T-cell (primary cell): ENCODE measurements around the gene NUDT14. TPM values are rescaled to one million over a fixed set of nuclear protein-coding genes. Genes with fewer than 3 reads are reported as not detected.

Experiments
- ATAC-seq, 4 experiments: fragments of 200-7000 bp in 3 of 4; fragments of 150-1000 bp in 1 of 4; cut with Tn5 transposase; replicated peaks in 1 of 4; 1 replicate in 3 of 4; 2 replicates in 1 of 4; pipeline ENCODE4 v1.10.0; 2021; ENCODE audit warnings: moderate library complexity in 3 of 4, mild to moderate bottlenecking in 2 of 4, moderate number of reproducible peaks in 1 of 4
- CTCF ChIA-PET, 2 donors: fragments of 300-600 bp; sonication (Branson Sonifier 250); formaldehyde crosslinking; loops; one replicate each; lab custom pipeline; 2022; ENCODE audit warnings: antibody characterized with exemption in 2 of 2; lab: Charles Lee
- POLR2A ChIA-PET, 2 donors: fragments of 300-600 bp; sonication (Branson Sonifier 250); formaldehyde crosslinking; loops; one replicate each; lab custom pipeline; 2022; ENCODE audit warnings: antibody characterized with exemption in 2 of 2; lab: Charles Lee
- DNase-seq, 35 experiments: peaks; one replicate each; pipeline versions ENCODE4 v3.0.0 to v3.0.0-alpha.2; 2013 to 2023
- H3K27ac ChIP-seq: one replicate; pipeline ENCODE4 v1.5.1; 2013; ENCODE audit warnings: low read length
- H3K27me3 ChIP-seq, 2 experiments: replicated peaks in 1 of 2; 1 replicate in 1 of 2; 2 replicates in 1 of 2; pipeline versions ENCODE4 v1.6.1 to v1.7.0; 2013; ENCODE audit warnings: low read length in 1 of 2, mixed read lengths in 1 of 2; ENCODE audit not compliant: control insufficient read depth in 2 of 2, insufficient read depth in 2 of 2; ENCODE audit errors: extremely low read depth in 1 of 2
- H3K36me3 ChIP-seq, 2 donors: 1 replicate in 1 of 2; 2 replicates in 1 of 2; pipeline versions ENCODE4 v1.6.1 to v1.7.0; 2013; ENCODE audit warnings: low read length in 1 of 2; ENCODE audit not compliant: control insufficient read depth in 2 of 2, insufficient read depth in 1 of 2; ENCODE audit errors: extremely low read depth in 1 of 2
- H3K4me1 ChIP-seq, 2 experiments: 1 replicate in 1 of 2; 2 replicates in 1 of 2; pipeline versions ENCODE4 v1.6.1 to v1.7.0; 2013; ENCODE audit warnings: low read length in 2 of 2, mixed read lengths in 1 of 2; ENCODE audit not compliant: insufficient read depth in 2 of 2, control insufficient read depth in 1 of 2; ENCODE audit errors: extremely low read depth in 1 of 2
- H3K4me3 ChIP-seq, 2 donors: 1 replicate in 1 of 2; 2 replicates in 1 of 2; pipeline versions ENCODE4 v1.5.1 to v1.7.0; 2013; ENCODE audit warnings: mild to moderate bottlenecking in 2 of 2, low read length in 1 of 2, moderate library complexity in 1 of 2; ENCODE audit not compliant: control insufficient read depth in 1 of 2; ENCODE audit errors: extremely low read depth in 1 of 2
- H3K9me3 ChIP-seq: 2 replicates; pipeline ENCODE4 v1.7.0; 2013
- H3K27ac Mint-ChIP-seq, 2 donors: one replicate each; pipeline ENCODE4 v1.8.0; 2020 to 2021; ENCODE audit warnings: mild to moderate bottlenecking in 2 of 2, mixed read lengths in 2 of 2
- H3K27me3 Mint-ChIP-seq, 2 donors: one replicate each; pipeline ENCODE4 v1.8.0; 2021 to 2022; ENCODE audit warnings: mixed read lengths in 2 of 2
- H3K36me3 Mint-ChIP-seq: one replicate; pipeline ENCODE4 v1.8.0; 2021; ENCODE audit warnings: mixed read lengths
- H3K4me1 Mint-ChIP-seq, 3 donors: one replicate each; pipeline ENCODE4 v1.8.0; 2020 to 2022; ENCODE audit warnings: mixed read lengths in 3 of 3, mild to moderate bottlenecking in 1 of 3
- H3K4me3 Mint-ChIP-seq, 3 donors: one replicate each; pipeline ENCODE4 v1.8.0; 2020 to 2022; ENCODE audit warnings: mild to moderate bottlenecking in 3 of 3, mixed read lengths in 3 of 3, moderate library complexity in 3 of 3
- H3K9me3 Mint-ChIP-seq, 3 donors: one replicate each; pipeline ENCODE4 v1.8.0; 2020 to 2022; ENCODE audit warnings: mixed read lengths in 3 of 3
- WGBS: methylation state at CpG from one replicate; pipeline ENCODE4 v1.1.5; 2013; ENCODE audit warnings: missing lambda C conversion rate; ENCODE audit not compliant: insufficient coverage; 5-methylcytosine and 5-hydroxymethylcytosine counted together
- total RNA-seq, 35 experiments: library from RNA in 6 of 35; stranded (reverse) in 6 of 35; fragments of 120-200 nt in 1 of 35; gene quantifications; one replicate each; pipeline versions ENCODE4 v1.2.1 to v1.2.4 and lab custom pipeline; 2013 to 2026

The NUDT14 gene
- total RNA-seq, 5 donors from 2014 or later (not counting 1 experiment from before 2014, with no cell fraction given), result 10.0 to 25.5 (median 20.2) TPM

DNA sequence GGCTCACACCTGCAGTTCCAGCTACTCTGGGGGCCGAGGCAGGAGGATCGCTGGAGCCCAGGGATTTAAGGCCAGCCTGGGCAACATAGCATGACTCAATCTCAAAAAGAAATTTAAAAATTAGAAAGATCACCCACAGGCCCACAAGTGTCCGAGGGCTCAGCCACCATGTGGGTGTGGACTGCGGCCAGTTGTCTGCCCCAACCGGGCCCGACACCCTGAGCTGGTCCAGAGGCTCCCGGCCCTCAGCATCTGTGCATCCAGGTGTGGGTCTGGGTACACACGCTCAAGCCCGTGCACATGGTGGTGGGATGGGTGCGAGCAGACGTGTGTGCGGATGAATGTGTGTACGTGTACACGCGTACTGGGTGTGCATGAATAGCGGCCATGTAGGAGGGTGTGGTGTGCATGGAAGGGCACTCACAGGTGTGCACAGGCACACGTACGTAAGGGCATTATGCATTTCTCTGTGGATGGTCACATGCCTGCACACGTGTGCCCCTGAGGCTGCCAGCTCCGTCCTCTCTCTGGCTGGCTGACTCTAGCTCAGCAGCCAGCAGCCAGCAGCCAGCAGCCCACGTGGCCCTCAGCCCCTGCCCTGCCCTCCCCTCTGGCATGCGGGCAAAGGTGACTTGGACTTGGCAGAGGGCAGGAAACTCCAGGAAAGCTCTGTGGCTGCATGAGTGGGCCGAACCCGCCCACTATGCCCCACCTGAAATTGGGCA lies 23.3 kb upstream of the NUDT14 start:
- DNase-seq (no peak), ATAC-seq (no peak)
- Histone ChIP-seq H3K4me1 (peaks cover 17 to 33% of the 10 kb centered on the region in 2 experiments), H3K9me3 (no peaks in the 10 kb centered on the region), H3K4me3 (no peak overlapping the region), H3K27me3 (peaks cover 0 to 47% of the 10 kb centered on the region in 2 experiments), H3K27ac (no peak overlapping the region), H3K36me3 (no peaks in the 10 kb centered on the region)
- ChIA-PET POLR2A (no interaction called here), CTCF (no interaction called here)
- Mint-ChIP-seq H3K4me3 (no peak overlapping the region), H3K27ac (no peak overlapping the region), H3K27me3 (peaks cover 7 to 17% of the 10 kb centered on the region in 2 donors), H3K9me3 (no peaks in the 10 kb centered on the region), H3K36me3 (no peaks in the 10 kb centered on the region), H3K4me1 (peaks cover 8 to 20% (median 16%) of the 10 kb centered on the region in 3 donors)
- 70% methylated on average over 22 of the region's 24 CpGs for WGBS

DNA sequence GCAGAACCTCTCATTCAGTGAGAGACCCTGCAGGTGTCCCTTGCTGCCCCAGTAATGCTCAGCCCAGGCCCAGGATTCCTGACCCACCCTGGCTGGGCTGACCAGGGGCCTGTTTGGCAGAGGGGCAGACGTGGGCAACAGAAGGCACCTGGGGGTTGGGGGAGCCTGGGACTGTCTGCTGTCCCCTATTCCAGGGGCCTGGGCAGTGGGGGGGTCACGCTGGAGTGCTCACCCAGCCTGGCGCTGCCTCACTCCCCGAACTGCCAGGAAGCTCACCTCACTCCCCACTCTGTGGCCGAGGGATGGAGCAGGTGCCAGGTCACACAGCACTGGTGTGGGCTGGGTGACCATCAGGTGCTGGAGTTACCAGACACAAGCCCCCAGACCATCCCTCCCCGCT lies 22.6 kb upstream of the NUDT14 start:
- DNase-seq (no peak), ATAC-seq (no peak)
- CTCF ChIA-PET, result interaction anchor here in 1 of 2 donors (0.5 kb wide), 1 partner anchor 88 kb away, joined by 3 read pairs; no protein-coding TSS in a partner anchor
- Histone ChIP-seq H3K27ac (no peak overlapping the region), H3K36me3 (no peaks in the 10 kb centered on the region), H3K4me3 (no peak overlapping the region), H3K27me3 (peaks cover 0 to 54% of the 10 kb centered on the region in 2 experiments), H3K4me1 (peaks cover 17 to 33% of the 10 kb centered on the region in 2 experiments), H3K9me3 (no peaks in the 10 kb centered on the region)
- H3K4me3 Mint-ChIP-seq, result no peak overlapping the region
- WGBS, result no CpG with 5 or more reads among the region's 6 CpGs
- no peaks in the 10 kb centered on the region for H3K9me3 Mint-ChIP-seq
- H3K27ac Mint-ChIP-seq, result no peak overlapping the region
- H3K4me1 Mint-ChIP-seq, result peaks cover 8 to 20% (median 16%) of the 10 kb centered on the region in 3 donors
- H3K27me3 Mint-ChIP-seq, result peaks cover 8 to 22% of the 10 kb centered on the region in 2 donors
- POLR2A ChIA-PET, result no interaction called here
- H3K36me3 Mint-ChIP-seq, result no peaks in the 10 kb centered on the region

DNA sequence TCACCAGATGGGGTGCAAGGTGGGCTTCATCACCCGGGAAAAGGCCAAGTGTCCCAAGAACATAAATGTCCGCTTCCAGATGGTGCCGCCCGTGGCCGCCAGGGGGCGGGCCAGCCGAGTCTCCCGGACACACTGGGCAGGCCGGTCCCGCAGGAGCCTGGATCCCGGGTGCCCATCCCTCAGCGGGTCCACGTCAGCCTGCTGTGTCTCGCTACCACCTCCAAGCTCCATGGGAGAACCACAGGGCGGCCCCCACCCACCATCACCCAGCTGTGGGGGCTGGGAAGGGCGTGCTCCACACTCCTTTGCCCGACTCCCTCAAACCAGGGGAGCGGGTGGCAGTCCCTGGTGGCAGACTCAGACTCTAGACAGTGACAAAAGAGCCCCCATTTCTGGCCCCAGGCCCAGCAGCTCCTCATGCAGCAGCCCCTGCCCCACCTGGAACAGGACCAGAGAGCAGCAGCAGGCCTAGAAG lies 22.0 kb upstream of the NUDT14 start:
- ChIA-PET CTCF (interaction anchor here in 1 of 2 donors (0.5 kb wide), 1 partner anchor 87 kb away, joined by 3 read pairs; no protein-coding TSS in a partner anchor), POLR2A (no interaction called here)
- peak in 27 of 35 experiments; percentile 22 to 71 (median 46) for DNase-seq
- H3K27me3 Mint-ChIP-seq, result peaks cover 11 to 29% of the 10 kb centered on the region in 2 donors
- peaks cover 8 to 23% (median 16%) of the 10 kb centered on the region in 3 donors for H3K4me1 Mint-ChIP-seq
- Histone ChIP-seq H3K27me3 (peaks cover 1 to 60% of the 10 kb centered on the region in 2 experiments), H3K9me3 (no peaks in the 10 kb centered on the region), H3K4me3 (no peak overlapping the region), H3K4me1 (peaks cover 17 to 33% of the 10 kb centered on the region in 2 experiments), H3K36me3 (no peaks in the 10 kb centered on the region), H3K27ac (no peak overlapping the region)
- no peaks in the 10 kb centered on the region for H3K9me3 Mint-ChIP-seq
- 9% methylated on average over 16 of the region's 18 CpGs for WGBS
- H3K27ac Mint-ChIP-seq, result no peak overlapping the region
- no peaks in the 10 kb centered on the region for H3K36me3 Mint-ChIP-seq
- ATAC-seq, result peak in 3 of 4 experiments; percentile 45 to 58 (median 47)
- no peak overlapping the region for H3K4me3 Mint-ChIP-seq

DNA sequence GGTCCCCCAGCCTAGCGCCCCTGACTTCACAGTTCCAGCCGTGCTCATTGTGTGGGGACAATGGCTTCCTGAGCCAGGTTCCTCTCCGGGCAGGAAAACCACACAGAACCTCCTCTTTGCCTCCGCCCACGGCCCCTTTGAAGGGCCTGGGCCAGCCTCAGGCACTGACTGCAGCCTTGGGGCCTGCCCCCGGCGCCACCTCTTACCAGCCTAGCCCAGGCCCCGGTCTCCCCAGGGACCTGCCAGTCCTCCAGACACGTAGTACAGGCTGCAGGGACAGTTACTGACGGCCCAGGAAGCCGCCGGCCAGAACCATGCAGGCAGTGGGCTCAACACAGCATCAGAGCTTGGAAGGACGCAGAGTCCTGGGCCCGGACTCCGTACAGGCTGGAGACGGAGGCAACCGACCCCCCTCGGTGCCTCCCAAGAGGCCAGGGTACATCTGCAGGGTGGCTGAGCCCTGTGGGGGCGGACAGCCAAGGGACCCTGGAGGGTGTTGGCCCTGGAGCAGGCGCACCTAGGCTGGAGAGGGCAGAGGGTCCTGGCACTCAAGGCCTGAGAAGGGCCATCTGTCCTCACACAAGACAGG lies 20.9 kb upstream of the NUDT14 start:
- Mint-ChIP-seq H3K4me1 (peaks cover 8 to 26% (median 16%) of the 10 kb centered on the region in 3 donors), H3K36me3 (no peaks in the 10 kb centered on the region), H3K27ac (no peak overlapping the region), H3K27me3 (peaks cover 12 to 35% of the 10 kb centered on the region in 2 donors), H3K9me3 (no peaks in the 10 kb centered on the region), H3K4me3 (peak overlapping the region in 1 of 3 donors; percentile 28)
- 39% methylated on average over 19 of the region's 20 CpGs for WGBS
- ChIA-PET POLR2A (no interaction called here), CTCF (no interaction called here)
- peaks cover 17 to 41% of the 10 kb centered on the region in 2 experiments for H3K4me1 ChIP-seq
- H3K36me3 ChIP-seq, result no peaks in the 10 kb centered on the region
- no peak overlapping the region for H3K27ac ChIP-seq
- ATAC-seq (peak; percentile 41 to 59 (median 46)), DNase-seq (peak in 7 of 35 experiments; percentile 12 to 42 (median 29))
- H3K9me3 ChIP-seq, result no peaks in the 10 kb centered on the region
- peaks cover 3 to 70% of the 10 kb centered on the region in 2 experiments for H3K27me3 ChIP-seq
- peak overlapping the region in 1 of 2 donors; percentile 44 for H3K4me3 ChIP-seq

DNA sequence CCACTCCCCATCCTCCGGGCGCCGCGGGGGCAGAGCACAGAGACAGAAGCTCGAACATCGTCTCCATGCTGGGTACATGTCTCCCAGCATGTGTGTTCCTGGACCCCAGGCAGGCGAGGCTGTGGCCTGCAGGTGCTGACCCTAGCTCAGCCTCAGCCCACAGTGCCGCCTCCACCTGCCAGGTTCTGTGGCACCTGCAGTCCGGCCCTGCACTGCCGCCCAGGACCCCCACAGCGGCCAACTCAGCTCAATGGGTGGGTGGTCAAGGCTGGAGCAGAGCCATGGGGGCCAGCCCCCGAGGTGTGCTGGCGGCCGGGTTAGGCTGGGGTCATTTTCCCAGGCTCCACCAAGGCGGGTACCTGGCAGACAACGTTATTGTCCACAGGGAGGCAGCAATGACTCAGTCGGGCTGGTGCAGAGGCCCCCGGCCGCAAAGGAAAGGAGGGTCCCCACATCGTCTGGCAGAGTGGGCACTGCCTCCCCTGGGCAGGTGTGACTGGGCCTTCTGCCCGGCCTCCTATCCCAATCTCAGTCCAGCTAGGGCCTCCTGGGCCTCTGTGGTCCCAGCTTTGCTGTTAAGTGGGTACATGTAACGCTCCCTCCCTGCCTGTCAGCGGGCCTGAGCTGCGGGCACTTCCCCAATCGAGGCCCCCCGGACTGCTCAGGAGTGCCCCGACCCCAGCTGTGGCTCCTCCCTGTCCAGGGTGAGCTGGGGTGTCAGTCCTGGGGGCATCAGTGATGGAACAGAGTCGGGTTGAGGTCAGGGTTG lies 20.2 kb upstream of the NUDT14 start:
- Histone ChIP-seq H3K36me3 (no peaks in the 10 kb centered on the region), H3K27me3 (peaks cover 3 to 77% of the 10 kb centered on the region in 2 experiments), H3K9me3 (no peaks in the 10 kb centered on the region), H3K4me3 (peak overlapping the region in 1 of 2 donors; percentile 44), H3K27ac (no peak overlapping the region), H3K4me1 (peaks cover 19 to 48% of the 10 kb centered on the region in 2 experiments)
- 55% methylated on average over 26 of the region's 28 CpGs for WGBS
- H3K27ac Mint-ChIP-seq, result no peak overlapping the region
- ATAC-seq, result no peak
- DNase-seq, result no peak
- ChIA-PET CTCF (interaction anchor here (0.5 to 0.6 kb wide), 2 partner anchors 31 to 1414 kb away, joined by 3 read pairs; no protein-coding TSS in a partner anchor), POLR2A (no interaction called here)
- no peaks in the 10 kb centered on the region for H3K36me3 Mint-ChIP-seq
- no peaks in the 10 kb centered on the region for H3K9me3 Mint-ChIP-seq
- H3K27me3 Mint-ChIP-seq, result peaks cover 12 to 35% of the 10 kb centered on the region in 2 donors
- peak overlapping the region in 1 of 3 donors; percentile 28 for H3K4me3 Mint-ChIP-seq
- H3K4me1 Mint-ChIP-seq, result peaks cover 8 to 28% (median 16%) of the 10 kb centered on the region in 3 donors
